Thyroid gland (tissue), 4 donors: ENCODE results near the gene MAGEB10.

ENCODE experiments used
- POLR2A ChIP-seq, 2 donors: fragments of 450-650 bp; IDR thresholded peaks; one replicate each; pipeline ENCODE4 v1.6.1; 2017; ENCODE audit warnings: antibody characterized with exemption in 2 of 2, mild to moderate bottlenecking in 2 of 2, moderate library complexity in 1 of 2
- TF ChIP-seq, protein P1 (sequence below), 6 experiments: fragments of 200-600 bp in 3 of 6; fragments of 450-650 bp in 3 of 6; sonication (generic) in 3 of 6; IDR thresholded peaks; one replicate each; pipeline ENCODE4 v1.5.1; 2016 to 2019; ENCODE audit warnings: antibody characterized with exemption in 6 of 6, mild to moderate bottlenecking in 2 of 6, inconsistent platforms in 1 of 6, moderate library complexity in 1 of 6

DNA sequence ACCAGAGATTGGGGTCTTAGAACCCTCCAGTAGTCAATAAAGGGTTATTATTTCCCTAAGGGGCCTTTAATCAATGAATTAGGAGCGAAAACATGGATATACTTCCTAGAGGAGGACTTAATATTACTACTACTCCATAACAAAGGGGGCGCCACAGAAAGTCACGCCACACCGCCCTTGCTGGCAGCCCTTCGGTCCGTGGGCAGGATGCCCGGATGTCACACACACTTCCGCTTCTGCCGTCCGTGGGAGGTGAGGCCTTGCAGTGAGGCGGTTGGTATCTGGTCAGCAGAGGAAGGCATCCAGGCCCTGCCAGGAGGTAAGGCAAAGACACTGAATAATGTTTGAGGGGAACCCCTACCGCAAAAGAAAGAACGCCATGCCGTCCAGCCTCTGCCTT lies 436 bp downstream of the MAGEB10 start:
- TF ChIP-seq, protein P1, sequence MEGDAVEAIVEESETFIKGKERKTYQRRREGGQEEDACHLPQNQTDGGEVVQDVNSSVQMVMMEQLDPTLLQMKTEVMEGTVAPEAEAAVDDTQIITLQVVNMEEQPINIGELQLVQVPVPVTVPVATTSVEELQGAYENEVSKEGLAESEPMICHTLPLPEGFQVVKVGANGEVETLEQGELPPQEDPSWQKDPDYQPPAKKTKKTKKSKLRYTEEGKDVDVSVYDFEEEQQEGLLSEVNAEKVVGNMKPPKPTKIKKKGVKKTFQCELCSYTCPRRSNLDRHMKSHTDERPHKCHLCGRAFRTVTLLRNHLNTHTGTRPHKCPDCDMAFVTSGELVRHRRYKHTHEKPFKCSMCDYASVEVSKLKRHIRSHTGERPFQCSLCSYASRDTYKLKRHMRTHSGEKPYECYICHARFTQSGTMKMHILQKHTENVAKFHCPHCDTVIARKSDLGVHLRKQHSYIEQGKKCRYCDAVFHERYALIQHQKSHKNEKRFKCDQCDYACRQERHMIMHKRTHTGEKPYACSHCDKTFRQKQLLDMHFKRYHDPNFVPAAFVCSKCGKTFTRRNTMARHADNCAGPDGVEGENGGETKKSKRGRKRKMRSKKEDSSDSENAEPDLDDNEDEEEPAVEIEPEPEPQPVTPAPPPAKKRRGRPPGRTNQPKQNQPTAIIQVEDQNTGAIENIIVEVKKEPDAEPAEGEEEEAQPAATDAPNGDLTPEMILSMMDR (IDR thresholded peaks at IDR 0.05): no peak
- no peak for TF ChIP-seq POLR2A (IDR thresholded peaks at IDR 0.05)
